Fibroblast of lung (primary cell): ENCODE results near the gene C10orf90.

ENCODE experiments used
- CTCF ChIP-seq, 2 donors: IDR thresholded peaks in 1 of 2; conservative IDR thresholded peaks in 1 of 2; 1 replicate in 1 of 2; 2 replicates in 1 of 2; pipeline ENCODE4 v1.5.1; 2011 to 2012; ENCODE audit warnings: low read length in 2 of 2, control low read depth in 1 of 2, inconsistent platforms in 1 of 2, low read depth in 1 of 2, mild to moderate bottlenecking in 1 of 2
- EZH2 ChIP-seq: IDR thresholded peaks from 2 replicates; pipeline ENCODE4 v1.5.1; 2012; ENCODE audit warnings: low read length, control low read depth, mild to moderate bottlenecking; ENCODE audit errors: missing control alignments

GRCh38 chr10:126475074-126475691 is 195.3 kb downstream of the C10orf90 start:
- no peak for TF ChIP-seq CTCF (conservative IDR thresholded peaks at IDR 0.05 in 1 of 2, IDR thresholded peaks at IDR 0.05 in 1 of 2; ENCODE audit: low read depth in 1 of 2, low read length in 2 of 2)
- no peak for TF ChIP-seq EZH2
